ENCODE measurements around the gene KARS1. TPM values are rescaled to one million over a fixed set of nuclear protein-coding genes. Genes with fewer than 3 reads are reported as not detected.

The KARS1 gene
- total RNA-seq, 4 donors from 2014 or later, result 85.7 to 130 (median 123) TPM

DNA sequence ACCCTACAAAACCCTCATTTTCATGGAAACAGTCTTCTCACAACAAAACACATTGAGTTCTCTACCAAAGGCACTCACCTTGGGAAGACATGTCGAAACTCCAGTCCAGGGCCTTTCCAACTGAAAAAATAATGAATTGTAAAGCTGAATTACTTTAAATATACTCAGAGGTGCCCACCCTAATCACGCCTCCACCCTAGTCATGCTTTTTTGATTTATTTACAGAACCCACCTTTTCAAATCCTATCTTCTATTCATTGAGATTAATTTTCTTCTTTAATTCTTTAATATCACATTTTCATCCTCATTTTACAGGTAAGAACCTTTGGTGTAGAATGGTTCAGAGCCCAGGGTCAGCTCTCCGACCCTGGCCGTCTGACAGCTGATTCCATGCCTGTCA lies 29.4 kb upstream of the KARS1 start, which contains the start of gene CPHXL2:
CPHXL2 (minus strand) TSS at position 101 of the 400 bp plus-strand sequence; CDS start at position 91, 10 bp downstream.
- no peak for TF ChIP-seq POLR2A (IDR thresholded peaks at IDR 0.05)
- TF ChIP-seq CTCF (IDR thresholded peaks at IDR 0.05), result no peak
- Histone ChIP-seq H3K4me1 (no peaks in the 10 kb centered on the region), H3K27ac (no peak within 1 kb of the TSS), H3K4me3 (no peak within 1 kb of the TSS), H3K36me3 (no peaks in the 10 kb centered on the region), H3K9me3 (no peaks in the 10 kb centered on the region), H3K27me3 (no peaks in the 10 kb centered on the region)
- intact Hi-C loops (cut with DNase I), result no loop called here
- no peak for DNase-seq
- WGBS, 2 donors, result 80 to 90% methylated on average over 4 of the region's 4 CpGs

- H3K27me3 ChIP-seq, result no peaks in the 10 kb centered on the region
- no peaks in the 10 kb centered on the region for H3K9me3 ChIP-seq
- intact Hi-C loops (cut with DNase I), result no loop called here
- TF ChIP-seq CTCF (IDR thresholded peaks at IDR 0.05) (no peak), POLR2A (IDR thresholded peaks at IDR 0.05) (no peak)
- no peaks in the 10 kb centered on the region for H3K4me1 ChIP-seq
- H3K27ac ChIP-seq, result no peak overlapping the region
- no peak overlapping the region for H3K4me3 ChIP-seq
- H3K36me3 ChIP-seq, result no peaks in the 10 kb centered on the region
- DNase-seq, result no peak
Observed at GRCh38 chr16:75667503-75667902, 20.0 kb upstream of the KARS1 start.

GRCh38 chr16:75660726-75661302 lies 13.3 kb upstream of the KARS1 start:
- no peaks in the 10 kb centered on the region for H3K27me3 ChIP-seq
- TF ChIP-seq POLR2A (IDR thresholded peaks at IDR 0.05) (no peak), CTCF (IDR thresholded peaks at IDR 0.05) (no peak)
- 50 to 60% methylated on average over 3 to 4 of the region's 4 CpGs for WGBS, 2 donors
- H3K9me3 ChIP-seq, result no peaks in the 10 kb centered on the region
- H3K27ac ChIP-seq, result no peak overlapping the region
- peaks cover 0 to 21% (median 0%) of the 10 kb centered on the region in 3 donors for H3K4me1 ChIP-seq
- DNase-seq, result no peak
- no peak overlapping the region for H3K4me3 ChIP-seq
- intact Hi-C loops (cut with DNase I), result no loop called here
- H3K36me3 ChIP-seq, result peaks cover 0 to 56% (median 15%) of the 10 kb centered on the region in 3 donors

DNA sequence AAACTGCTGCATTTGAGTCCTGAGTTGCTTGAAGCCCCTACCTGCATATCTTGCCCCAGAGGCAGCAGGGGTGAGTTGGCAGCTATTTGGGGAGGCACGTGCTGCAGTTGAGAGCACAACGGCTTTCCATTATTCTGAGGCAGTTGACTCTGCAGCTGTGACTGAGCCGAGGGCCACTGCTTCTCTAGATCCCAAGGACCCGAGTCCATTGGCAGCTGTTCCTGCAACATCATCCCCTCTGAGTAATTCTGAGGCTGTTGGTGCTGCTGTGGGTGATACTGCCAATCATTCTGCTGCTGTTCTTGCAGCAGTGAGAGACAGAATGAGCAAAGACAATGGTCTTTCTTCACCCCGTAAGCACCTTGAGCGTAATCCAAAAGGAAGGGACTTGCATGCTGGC lies 12.9 kb upstream of the KARS1 start:
- no peak overlapping the region for H3K4me3 ChIP-seq
- no peak for DNase-seq
- H3K27ac ChIP-seq, result no peak overlapping the region
- WGBS, 2 donors, result 40 to 90% methylated on average over 1 to 2 of the region's 6 CpGs
- H3K4me1 ChIP-seq, result peaks cover 0 to 21% (median 0%) of the 10 kb centered on the region in 3 donors
- H3K36me3 ChIP-seq, result peaks cover 0 to 61% (median 20%) of the 10 kb centered on the region in 3 donors
- H3K9me3 ChIP-seq, result no peaks in the 10 kb centered on the region
- TF ChIP-seq CTCF (IDR thresholded peaks at IDR 0.05) (no peak), POLR2A (IDR thresholded peaks at IDR 0.05) (no peak)
- intact Hi-C loops (cut with DNase I), result no loop called here
- no peaks in the 10 kb centered on the region for H3K27me3 ChIP-seq

DNA sequence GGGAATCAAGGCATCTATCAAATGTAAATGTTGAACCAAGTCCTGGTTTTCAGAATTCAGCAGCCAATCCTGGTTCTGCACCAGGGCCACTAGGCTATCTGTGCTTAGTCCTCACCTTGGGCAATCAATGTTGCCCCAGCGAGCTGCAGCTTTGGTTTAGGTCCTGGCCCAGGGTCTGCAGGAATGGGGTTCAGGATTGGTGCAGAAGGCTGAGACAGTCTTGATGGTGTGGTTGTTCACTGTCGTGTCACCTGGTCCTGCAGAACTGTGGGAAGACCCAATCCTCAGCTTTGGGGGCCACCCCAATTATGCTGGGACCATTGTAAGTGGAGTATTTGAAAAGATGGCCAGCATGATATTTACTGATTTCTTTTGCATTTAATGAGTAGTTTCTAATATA lies 10.7 kb upstream of the KARS1 start:
- Histone ChIP-seq H3K4me3 (no peak overlapping the region), H3K27me3 (no peaks in the 10 kb centered on the region), H3K36me3 (peaks cover 0 to 75% (median 22%) of the 10 kb centered on the region in 3 donors), H3K9me3 (no peaks in the 10 kb centered on the region), H3K27ac (no peak overlapping the region), H3K4me1 (peaks cover 0 to 38% (median 5%) of the 10 kb centered on the region in 3 donors)
- intact Hi-C loops (cut with DNase I), result no loop called here
- WGBS, 2 donors, result 75 to 80% methylated on average over 2 of the region's 2 CpGs
- no peak for DNase-seq
- TF ChIP-seq POLR2A (IDR thresholded peaks at IDR 0.05) (no peak), CTCF (IDR thresholded peaks at IDR 0.05) (no peak)
